Mucosa of gallbladder (tissue), 1 donor: ENCODE measurements around the gene THRA. TPM values are rescaled to one million over a fixed set of nuclear protein-coding genes. Genes with fewer than 3 reads are reported as not detected.
A peak's percentile ranks its signal among the peaks of the same experiment; 100 is the strongest.
"Not testable (repeated sequence)": the region's sequence is repeated elsewhere in the genome, so short reads cannot be mapped to it uniquely, and the experiment has no call there.

Experiments used
- DNase-seq: peaks from one replicate; pipeline ENCODE4 v3.0.0-alpha.2; 2020; ENCODE audit warnings: low spot score
- total RNA-seq: library from RNA; stranded (reverse); gene quantifications from one replicate; pipeline ENCODE4 v1.2.1, GENCODE V29; 2021
- donor health status: DM: no; HTN: no; CAD: no.

Gene THRA
- total RNA-seq, 1 donor from 2014 or later: 78.7 TPM

DNA sequence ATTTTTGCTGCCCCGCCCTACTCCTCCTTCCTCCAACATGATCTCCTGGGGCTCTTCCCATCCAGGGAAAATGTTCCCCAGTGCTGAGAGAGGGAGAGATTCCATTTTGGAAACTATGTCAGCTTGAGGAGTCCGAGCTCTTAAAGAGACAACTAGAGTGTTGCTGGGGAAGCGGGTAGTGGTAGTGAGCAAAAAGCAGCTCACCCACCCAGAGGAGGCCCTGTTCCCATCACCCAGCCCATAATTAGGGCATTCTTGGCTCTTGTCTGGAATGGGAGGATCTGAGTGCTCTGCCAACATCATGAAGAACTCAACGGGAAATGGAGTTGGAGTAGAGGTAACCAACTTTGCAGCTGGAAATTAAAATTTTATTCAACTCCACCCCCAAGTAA is 49.9 kb downstream of the THRA start:
- no peak for DNase-seq

- DNase-seq: peak; percentile 96
These were observed 50.5 kb downstream of the THRA start for GRCh38 chr17:40113110-40113906.

DNA sequence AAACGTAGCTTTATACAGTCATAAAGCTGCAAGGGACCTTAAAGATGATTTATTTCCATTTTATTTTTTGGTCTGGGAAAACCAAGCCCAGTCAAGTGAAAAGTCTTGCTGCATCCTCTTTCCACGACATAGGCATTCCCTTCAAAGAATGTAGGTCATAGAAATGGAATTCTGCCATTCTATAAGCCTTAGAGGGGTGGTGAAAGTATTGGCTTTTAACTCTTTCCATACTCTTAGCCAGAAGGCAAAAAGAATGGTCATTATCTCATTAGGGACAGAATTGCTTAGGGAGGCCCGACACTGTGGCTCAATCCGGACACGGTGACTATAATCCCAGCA is 51.1 kb downstream of the THRA start:
- no peak for DNase-seq

GRCh38 chr17:40115101-40115436 is 52.3 kb downstream of the THRA start:
- no peak for DNase-seq

GRCh38 chr17:40121181-40122135 is 58.7 kb downstream of the THRA start, which contains the start of gene MSL1:
MSL1 (plus strand) TSS chr17:40121971; CDS start chr17:40122613, 642 bp downstream.
- DNase-seq: peak; percentile 86

DNA sequence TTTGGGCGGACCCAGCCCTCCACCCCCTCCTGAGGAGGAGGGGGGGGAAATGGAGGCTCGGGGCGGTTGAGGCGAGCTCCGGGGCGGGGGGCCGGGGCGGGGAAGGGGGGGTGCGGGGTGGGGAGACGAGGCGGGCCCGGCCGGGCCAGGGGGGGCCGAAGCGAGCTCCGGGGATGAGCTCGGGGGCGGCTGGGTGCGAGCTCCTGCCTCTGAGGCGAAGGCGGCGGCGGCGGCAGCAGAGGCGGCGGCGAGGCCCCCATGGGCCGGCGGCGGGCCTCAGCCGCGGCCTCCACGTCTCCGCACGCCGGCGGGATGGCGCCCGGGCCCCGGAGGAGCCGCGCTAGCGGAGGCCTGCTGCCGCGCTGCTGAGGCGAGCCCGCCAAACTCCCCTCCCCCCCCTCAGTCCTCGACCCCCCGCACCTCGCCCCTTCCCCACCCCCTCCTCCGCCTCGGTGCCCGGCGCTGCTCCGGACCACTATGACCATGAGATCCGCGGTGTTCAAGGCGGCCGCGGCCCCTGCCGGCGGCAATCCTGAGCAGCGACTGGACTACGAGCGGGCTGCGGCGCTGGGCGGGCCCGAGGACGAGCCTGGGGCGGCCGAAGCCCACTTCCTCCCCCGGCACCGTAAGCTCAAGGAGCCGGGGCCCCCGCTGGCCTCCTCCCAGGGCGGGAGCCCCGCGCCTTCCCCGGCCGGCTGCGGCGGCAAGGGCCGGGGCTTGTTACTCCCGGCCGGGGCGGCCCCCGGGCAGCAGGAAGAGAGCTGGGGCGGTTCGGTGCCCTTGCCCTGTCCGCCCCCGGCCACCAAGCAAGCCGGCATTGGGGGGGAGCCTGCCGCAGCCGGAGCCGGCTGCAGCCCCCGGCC is 59.6 kb downstream of the THRA start:
- peak; percentile 28 for DNase-seq

- no peak for DNase-seq
These were observed 60.4 kb downstream of the THRA start for GRCh38 chr17:40122999-40123810.

- DNase-seq: no peak
These were observed 61.0 kb downstream of the THRA start for GRCh38 chr17:40123811-40124114.

GRCh38 chr17:40124279-40125141 is 61.7 kb downstream of the THRA start:
- DNase-seq: no peak

- DNase-seq: no peak
These were observed 66.7 kb downstream of the THRA start for GRCh38 chr17:40129498-40129897.

- no peak for DNase-seq
These were observed 67.7 kb downstream of the THRA start for GRCh38 chr17:40130352-40131042.

DNA sequence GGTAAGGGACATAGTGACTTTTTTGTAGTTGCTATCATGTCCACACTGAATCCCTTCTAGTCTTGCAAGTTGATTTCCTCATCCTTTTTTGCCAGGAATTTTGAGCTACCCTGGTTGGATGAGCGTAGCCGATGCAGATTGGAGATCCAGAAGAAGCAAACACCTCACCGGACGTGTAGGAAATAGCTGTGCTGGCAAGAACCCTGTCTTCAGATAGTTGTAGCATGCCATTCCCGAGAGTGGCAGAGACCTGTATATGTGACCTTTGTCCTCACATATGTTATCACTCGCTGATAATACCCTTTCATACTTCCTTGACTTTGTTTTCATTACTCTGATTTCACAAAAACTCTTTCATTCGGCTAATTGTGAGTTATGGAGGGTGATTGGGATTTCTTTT is 71.4 kb downstream of the THRA start:
- no peak for DNase-seq

GRCh38 chr17:40135817-40136216 is 73.1 kb downstream of the THRA start:
- DNase-seq: no peak

DNA sequence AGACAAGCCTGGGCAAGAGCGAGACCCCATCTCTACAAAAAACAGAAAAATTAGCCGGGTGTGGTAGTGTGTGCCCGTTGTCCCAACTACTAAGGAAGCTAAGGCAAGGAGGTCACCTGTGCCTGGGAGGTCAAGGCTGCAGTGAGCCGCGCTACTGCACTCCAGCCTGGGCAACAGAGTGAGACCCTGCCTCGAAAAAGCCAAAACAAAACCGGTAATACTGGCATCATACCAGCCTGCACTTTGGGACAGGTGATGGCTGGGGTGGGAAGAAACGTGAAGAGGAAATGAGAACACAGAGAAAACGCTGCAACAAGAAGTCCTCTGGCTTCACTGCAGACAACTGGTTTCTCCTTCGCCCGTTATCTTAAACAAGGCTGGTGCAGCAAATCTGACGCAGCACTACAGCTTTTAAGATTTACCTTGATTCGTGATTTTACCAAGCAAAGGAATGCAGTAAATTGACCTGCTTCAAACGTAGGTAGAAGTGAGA is 76.8 kb downstream of the THRA start:
- DNase-seq: no peak

DNA sequence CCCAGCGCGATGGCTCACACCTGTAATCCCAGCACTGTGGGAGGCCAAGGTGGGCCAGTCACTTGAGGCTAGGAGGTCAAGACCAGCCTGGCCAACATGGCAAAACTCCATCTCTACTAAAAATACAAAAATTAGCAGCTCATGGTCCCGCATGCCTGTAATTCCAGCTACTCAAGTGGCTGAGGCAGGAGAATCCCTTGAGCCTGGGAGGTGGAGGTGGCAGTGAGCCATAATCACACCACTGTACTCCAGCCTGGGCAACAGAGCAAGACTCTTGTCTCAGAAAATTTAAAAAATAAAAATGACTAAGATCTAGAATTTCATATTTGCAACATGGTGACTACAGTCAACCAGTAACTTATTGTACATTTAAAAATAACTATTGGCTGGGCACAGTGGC is 80.4 kb downstream of the THRA start:
- not testable (repeated sequence) for DNase-seq
